GM06990 (cell line): ENCODE data around the gene SCGB3A2.

Experiments
- DNase-seq: peaks from one replicate; pipeline ENCODE4 v3.0.0-alpha.2; 2011; ENCODE audit not compliant: insufficient read length; ENCODE audit errors: extremely low read depth
- H3K27me3 ChIP-seq: replicated peaks from 2 replicates; pipeline ENCODE4 v1.6.0; 2011; ENCODE audit warnings: low read length; ENCODE audit not compliant: control insufficient read depth, insufficient read depth
- H3K36me3 ChIP-seq: 2 replicates; pipeline ENCODE4 v1.5.1; 2011; ENCODE audit warnings: low read length; ENCODE audit not compliant: control insufficient read depth, insufficient read depth
- H3K4me3 ChIP-seq: replicated peaks from 2 replicates; pipeline ENCODE4 v1.5.1; 2011; ENCODE audit warnings: low read depth, mild to moderate bottlenecking, control low read depth, low read length
- CTCF ChIP-seq: IDR thresholded peaks from 2 replicates; pipeline ENCODE4 v1.5.1; 2011; ENCODE audit warnings: low read length, control low read depth, mild to moderate bottlenecking, inconsistent platforms; ENCODE audit not compliant: insufficient read depth, poor library complexity, severe bottlenecking

The SCGB3A2 gene

GRCh38 chr5:147887026-147887627, 8.6 kb downstream of the SCGB3A2 start:
- peak; percentile 55 for TF ChIP-seq CTCF
- no peak overlapping the region for H3K4me3 ChIP-seq
- H3K36me3 ChIP-seq: no peaks in the 10 kb centered on the region
- no peak for DNase-seq
- no peaks in the 10 kb centered on the region for H3K27me3 ChIP-seq

- Histone ChIP-seq H3K36me3 (no peaks in the 10 kb centered on the region), H3K27me3 (no peaks in the 10 kb centered on the region), H3K4me3 (no peak overlapping the region)
- TF ChIP-seq CTCF: no peak
- no peak for DNase-seq
Measured at GRCh38 chr5:147887930-147888329, 9.4 kb downstream of the SCGB3A2 start.

GRCh38 chr5:147892696-147893296, 14.3 kb downstream of the SCGB3A2 start:
- no peaks in the 10 kb centered on the region for H3K36me3 ChIP-seq
- no peak for DNase-seq
- no peak for TF ChIP-seq CTCF
- no peaks in the 10 kb centered on the region for H3K27me3 ChIP-seq
- no peak overlapping the region for H3K4me3 ChIP-seq

GRCh38 chr5:147893820-147894219, 15.3 kb downstream of the SCGB3A2 start:
- H3K27me3 ChIP-seq: no peaks in the 10 kb centered on the region
- no peak for DNase-seq
- TF ChIP-seq CTCF: no peak

GRCh38 chr5:147895864-147896263, 17.4 kb downstream of the SCGB3A2 start:
- Histone ChIP-seq H3K36me3 (no peaks in the 10 kb centered on the region), H3K27me3 (no peaks in the 10 kb centered on the region; the same call in 1 of the 2 replicates), H3K4me3 (no peak overlapping the region)
- no peak for DNase-seq
- TF ChIP-seq CTCF: no peak

More at GRCh38 chr5:147893820-147894219, 15.3 kb downstream of the SCGB3A2 start:
- H3K4me3 ChIP-seq: no peak overlapping the region
- no peaks in the 10 kb centered on the region for H3K36me3 ChIP-seq

- TF ChIP-seq CTCF: no peak
- Histone ChIP-seq H3K36me3 (no peaks in the 10 kb centered on the region), H3K4me3 (no peak overlapping the region), H3K27me3 (no peaks in the 10 kb centered on the region; the same call in 1 of the 2 replicates)
- DNase-seq: no peak
Measured at GRCh38 chr5:147898875-147899401, 20.4 kb downstream of the SCGB3A2 start.
